ENCODE results near the gene PHKG2.

DNA sequence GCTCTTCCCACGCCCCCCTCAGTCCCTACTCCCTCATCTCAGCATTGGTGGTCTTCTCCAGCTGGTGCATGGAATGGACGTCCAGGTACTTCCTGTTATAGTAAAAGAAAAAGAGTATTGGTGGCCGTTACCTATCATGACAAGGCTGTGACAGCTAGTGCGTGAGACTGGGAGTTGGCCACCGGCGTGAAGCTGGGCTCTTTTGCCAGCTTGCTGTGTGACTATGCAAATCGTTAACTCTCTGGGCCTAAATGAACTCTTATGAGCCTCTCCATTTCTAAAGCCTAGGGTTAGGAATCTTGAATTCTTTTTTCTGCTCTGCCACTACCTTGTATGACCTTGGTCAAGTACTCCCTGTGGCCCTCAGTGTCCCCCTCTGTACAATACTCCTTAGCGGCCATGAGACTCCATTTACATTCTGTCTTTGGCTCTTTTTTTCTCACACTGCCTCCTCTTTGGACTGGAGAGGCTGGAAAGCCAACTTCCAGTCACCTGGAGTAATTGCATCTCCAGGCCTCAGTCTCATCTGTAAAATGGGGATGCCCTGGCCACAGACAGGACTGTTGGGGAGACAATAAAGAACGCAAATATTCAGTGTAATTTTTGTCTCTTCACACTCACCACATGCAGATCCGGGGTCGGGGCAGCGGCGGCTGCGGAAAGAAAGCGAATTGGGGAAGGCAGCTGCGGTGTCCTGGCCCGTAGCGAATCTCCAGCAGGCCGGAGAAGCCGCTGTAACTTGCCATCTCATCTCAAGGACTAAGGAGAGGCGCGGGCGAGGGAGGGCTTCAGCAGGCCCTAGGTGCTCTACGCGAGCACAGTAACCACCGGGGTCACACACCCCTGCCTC lies 12.6 kb downstream of the PHKG2 start:
- TF ChIP-seq, protein P1, sequence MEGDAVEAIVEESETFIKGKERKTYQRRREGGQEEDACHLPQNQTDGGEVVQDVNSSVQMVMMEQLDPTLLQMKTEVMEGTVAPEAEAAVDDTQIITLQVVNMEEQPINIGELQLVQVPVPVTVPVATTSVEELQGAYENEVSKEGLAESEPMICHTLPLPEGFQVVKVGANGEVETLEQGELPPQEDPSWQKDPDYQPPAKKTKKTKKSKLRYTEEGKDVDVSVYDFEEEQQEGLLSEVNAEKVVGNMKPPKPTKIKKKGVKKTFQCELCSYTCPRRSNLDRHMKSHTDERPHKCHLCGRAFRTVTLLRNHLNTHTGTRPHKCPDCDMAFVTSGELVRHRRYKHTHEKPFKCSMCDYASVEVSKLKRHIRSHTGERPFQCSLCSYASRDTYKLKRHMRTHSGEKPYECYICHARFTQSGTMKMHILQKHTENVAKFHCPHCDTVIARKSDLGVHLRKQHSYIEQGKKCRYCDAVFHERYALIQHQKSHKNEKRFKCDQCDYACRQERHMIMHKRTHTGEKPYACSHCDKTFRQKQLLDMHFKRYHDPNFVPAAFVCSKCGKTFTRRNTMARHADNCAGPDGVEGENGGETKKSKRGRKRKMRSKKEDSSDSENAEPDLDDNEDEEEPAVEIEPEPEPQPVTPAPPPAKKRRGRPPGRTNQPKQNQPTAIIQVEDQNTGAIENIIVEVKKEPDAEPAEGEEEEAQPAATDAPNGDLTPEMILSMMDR (IDR thresholded peaks at IDR 0.05; ENCODE audit: insufficient read depth, low read length, poor library complexity, severe bottlenecking) = no peak
- no peak for TF ChIP-seq EZH2phosphoT487 (conservative IDR thresholded peaks at IDR 0.05; ENCODE audit: low read length)

Measured in SU-DHL-6 (cell line).